Fibroblast of skin of abdomen (primary cell): ENCODE measurements around the gene TTC34. TPM values are rescaled to one million over a fixed set of nuclear protein-coding genes. Genes with fewer than 3 reads are reported as not detected.

Experiments used
- DNase-seq: peaks from one replicate; pipeline ENCODE4 v3.0.0-alpha.2; 2013
- polyA plus RNA-seq, 2 experiments: library from polyadenylated mRNA; unstranded; fragments of 120-200 nt; gene quantifications; one replicate each; pipeline ENCODE4 v1.2.1, GENCODE V29; 2013; ENCODE audit not compliant: insufficient read length in 2 of 2

TTC34 gene, protein sequence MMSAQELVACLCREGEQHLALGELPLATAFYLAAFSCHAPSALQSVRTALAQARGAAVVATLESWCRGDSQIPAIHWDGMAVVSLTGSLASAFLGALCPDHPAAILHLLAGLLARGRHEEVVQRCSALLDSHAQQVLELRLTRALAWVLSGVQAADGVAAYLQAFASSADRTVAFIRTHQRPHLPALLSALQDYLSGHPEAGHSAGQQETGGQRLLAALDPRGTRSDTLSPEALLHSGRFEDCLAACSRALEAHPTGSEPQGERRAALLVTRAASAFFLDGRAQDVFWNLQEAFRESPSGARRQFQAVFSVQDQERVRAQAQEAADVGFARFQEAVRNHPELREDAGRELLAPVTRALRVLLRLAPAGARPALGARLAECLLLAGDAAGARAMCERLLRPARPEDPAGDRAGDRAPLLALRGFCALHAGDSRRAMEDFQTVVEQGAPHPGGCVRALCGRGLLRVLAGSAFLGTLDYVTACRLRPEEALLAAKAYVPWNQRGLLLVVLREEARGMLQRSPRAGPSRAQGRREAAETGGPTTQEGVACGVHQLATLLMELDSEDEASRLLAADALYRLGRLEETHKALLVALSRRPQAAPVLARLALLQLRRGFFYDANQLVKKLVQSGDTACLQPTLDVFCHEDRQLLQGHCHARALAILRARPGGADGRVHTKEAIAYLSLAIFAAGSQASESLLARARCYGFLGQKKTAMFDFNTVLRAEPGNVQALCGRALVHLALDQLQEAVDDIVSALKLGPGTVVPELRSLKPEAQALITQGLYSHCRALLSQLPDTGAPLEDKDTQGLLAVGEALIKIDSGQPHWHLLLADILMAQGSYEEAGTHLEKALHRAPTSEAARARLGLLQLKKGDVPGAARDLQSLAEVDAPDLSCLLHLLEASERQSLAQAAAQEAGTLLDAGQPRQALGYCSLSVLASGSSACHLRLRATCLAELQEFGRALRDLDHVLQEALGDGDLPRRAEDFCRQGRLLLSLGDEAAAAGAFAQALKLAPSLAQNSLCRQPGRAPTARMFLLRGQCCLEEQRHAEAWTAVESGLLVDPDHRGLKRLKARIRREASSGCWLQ
- 0.05 TPM for polyA plus RNA-seq (2013, experiment 1 of 2; ENCODE audit: insufficient read length)
- polyA plus RNA-seq (2013, experiment 2 of 2; ENCODE audit: insufficient read length) = 0.07 TPM

DNA sequence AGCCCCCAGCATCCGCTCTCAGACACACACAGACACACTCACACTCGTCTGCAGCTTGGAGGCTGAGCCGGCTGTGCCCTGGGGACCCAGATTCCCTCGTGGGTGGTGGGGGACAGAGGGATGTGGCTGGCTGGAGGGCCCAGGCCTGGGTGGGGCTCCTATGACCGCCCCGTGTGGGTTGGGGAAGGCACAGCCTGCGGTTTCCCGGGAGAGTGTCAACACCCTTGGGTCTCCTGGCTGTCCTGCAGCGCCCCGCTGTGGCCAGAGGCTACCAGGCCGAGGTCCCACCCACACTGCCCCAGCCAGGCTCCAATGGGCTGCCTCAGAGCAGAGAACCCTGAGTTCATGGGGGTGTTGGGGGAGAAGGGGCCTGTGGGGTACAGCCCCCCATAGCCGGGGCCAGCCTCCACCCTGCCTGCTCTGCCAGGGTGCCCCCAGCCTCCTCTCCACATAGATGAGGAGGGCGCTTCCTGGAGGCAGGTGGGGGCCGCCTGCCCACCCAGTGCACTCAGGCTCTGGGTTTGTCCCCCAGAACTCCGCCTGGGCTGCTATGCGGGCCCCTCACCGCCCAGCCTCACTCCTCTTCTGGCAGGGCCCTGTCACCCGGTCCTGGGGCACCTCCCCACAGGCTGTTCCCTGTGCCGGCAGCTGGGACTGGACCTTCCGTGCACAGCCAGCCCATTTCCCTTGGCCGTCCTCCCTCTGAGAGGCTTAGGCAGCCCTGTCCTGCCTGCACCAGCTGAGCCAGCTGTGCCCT, at the start of gene TTC34:
Gene TTC34, minus strand, starts transcription at position 159 of the 757 bp plus-strand sequence. CDS start 866 bp downstream, outside the sequence.
- DNase-seq = no peak

DNA sequence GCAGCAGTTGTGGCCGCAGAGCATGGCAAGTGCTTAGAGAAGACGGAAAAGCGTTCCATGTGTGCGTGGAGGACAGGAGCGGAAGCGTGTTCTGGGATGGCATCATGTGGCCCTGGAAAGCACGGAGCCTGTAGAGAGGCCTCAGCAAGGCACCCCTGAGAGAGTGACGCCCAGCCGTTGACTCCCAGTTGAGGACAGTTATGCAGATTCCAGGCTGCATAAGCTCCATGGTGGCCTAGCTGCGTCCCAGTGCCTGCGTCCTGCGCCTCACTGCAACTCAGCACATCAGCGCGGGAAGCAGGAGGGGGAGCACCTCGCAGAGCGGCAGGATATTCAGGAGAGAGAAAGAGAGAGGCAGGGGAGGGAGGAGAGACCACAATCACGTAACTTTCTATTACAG, 49.0 kb upstream of the TTC34 start:
- DNase-seq = no peak

DNA sequence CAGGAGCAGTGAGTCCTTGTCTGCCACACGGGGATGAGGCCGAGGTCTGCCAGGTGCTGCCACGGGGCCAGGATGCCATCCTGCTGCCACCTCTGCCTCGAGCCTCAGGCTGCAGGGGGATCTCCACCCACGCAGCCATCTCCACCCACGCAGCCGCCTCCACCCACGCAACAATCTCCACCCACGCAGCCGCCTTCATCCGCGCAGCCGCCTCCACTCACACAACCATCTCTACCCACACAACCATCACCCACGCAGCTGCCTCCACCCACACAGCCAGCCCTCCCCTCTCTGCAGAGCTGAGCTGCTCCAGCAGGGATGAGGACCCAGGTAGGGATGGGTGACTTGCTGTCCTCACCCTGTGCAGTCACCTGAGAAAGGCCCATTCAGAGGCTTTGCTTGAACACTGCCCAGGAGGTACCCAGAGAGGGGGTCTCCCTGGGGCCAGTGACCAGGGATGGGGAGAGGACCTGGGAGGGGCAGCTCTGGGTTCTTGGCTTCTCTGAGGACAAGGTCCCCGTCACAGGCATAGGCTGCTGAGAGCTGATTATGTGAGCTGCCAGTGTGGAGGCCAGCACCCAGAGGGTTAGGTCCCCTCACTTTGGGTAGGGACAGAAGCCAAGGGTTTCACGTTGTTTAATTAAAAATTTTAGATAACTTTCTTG, 46.6 kb upstream of the TTC34 start:
- DNase-seq = no peak

DNA sequence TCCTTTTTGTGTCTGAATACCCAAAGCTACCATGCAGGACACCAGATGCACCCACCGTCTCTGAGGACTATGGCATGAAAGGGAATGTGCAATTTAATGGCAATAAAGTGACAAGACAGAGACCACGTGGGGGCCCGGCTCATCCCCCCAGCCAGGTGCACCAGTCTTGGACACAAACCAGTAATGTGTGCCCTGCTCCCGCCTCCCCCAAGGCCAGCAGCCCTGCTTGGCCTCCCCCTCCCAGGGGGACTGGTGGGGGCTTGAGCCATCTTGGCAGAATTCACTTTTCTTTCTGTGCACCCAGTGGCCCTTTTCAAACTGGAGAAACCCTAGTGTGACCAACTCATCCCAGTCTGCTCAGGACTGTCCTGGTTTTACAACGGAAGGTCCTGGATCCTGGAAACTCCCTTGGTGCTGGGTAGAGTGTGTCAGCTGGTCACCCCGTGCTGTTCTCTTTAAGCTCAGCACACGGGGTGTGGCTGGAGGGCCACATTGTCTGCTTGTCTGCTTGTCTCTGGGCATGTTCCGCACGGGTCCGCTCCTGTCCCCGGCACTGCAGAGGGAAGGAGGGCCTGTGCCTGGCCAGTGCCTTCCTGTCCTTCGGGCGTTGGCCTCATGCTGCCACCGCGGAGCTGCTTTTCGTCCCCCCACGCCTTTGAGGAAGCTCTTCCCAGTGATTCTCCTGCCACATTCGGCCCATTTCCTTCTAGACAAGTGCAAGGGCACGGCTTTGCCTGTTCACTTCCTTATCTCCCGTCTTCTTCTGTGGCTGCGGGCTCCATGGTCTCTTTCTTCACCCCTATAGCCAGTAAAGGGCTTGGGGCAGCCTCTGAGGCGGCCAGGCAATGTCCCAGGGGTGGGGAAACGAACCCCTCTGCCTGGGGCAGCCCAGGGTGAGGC, 45.8 kb upstream of the TTC34 start:
- no peak for DNase-seq

DNA sequence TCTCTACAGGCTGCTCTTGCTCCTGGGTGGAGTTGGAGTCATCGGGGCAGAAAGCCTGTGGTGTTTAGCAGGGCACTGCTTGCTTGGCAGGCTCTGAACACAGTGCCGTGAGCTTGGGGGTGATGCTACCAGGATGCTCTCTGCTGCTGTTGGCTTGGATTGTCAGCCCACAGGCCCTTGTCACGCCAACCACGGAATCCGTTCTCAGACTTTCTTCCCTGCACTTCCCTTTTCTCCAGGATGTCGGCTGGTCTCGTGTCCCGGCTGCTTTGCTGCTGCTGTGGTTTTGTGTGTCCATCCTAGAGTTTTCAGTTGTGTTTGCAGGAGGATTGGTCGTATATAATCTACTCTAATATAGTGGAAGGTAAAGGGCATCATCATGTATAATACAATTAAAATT, 44.4 kb upstream of the TTC34 start:
- DNase-seq = no peak

DNA sequence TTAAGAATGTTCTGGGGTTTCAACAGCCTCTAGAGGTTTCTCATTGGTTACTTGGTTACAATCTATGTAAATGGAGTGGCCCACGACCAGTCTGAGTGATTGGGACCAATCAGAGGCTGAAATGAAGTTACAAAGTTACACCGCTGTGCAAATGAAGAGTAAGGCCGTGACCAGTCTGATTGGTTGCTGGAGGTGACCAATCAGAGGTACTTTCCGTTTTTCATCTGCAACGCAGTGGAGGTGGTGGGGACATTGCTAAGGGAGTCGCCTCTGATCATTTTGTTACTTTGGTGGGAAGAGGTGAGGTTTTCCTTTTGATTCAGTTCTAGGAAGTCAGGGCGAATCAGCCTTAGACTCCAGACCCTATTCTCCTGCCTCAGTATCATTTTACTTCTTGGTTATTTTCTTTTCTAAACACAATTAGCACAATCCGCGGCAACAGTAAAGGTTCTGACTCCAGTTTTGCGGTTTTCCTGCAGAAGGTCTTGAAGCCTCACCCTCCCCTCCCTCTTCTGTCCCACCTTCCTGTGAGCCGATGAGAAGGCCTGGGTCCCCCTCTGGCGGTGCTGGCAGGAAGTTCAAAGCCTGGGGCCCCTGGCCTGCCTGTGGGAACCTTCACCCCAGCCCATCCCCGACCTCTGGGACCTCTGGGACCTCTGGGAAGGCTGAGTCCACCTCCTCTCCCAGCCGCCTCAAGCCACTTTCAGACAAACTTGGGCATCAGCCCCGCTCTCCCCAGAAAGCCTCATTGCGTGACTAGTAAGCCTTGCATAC, 38.7 kb upstream of the TTC34 start:
- no peak for DNase-seq

DNA sequence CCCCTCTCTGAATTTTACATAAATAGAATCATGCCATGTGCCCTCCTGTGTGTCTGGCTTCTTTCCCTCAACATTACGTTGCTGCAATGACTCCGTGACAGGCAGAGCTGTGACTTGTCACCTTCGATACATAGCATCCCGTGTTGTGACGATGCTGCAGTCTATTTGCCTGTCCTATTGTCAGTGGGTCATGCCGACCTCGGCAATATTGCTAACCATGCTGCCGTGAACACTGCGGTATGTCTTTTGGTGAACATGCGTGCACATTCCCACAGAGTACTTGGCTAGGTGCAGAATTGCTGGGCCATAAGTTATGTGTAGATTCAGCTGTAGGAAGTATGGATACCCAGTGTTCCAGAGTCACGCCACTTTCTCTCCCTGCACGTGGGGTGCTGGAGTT, 36.3 kb upstream of the TTC34 start:
- no peak for DNase-seq

DNA sequence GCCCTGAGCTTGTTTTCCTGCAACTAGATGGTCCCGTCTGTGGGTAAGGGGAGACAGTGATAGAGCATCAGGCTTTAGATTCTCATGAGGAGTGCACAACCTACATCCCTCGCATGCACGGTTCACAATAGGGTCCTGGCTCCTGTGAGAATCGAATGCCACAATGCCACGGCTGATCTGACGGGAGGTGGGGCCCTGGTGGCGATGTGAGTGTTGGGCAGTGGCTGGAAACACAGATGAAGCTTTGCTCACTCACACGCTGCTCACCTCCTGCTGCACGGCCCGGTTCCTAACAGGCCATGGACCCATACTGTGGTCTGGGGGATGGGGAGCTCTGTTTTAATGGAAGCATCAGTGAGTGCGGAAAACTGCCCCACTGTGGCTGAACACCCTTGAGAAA, 35.8 kb upstream of the TTC34 start:
- no peak for DNase-seq

DNA sequence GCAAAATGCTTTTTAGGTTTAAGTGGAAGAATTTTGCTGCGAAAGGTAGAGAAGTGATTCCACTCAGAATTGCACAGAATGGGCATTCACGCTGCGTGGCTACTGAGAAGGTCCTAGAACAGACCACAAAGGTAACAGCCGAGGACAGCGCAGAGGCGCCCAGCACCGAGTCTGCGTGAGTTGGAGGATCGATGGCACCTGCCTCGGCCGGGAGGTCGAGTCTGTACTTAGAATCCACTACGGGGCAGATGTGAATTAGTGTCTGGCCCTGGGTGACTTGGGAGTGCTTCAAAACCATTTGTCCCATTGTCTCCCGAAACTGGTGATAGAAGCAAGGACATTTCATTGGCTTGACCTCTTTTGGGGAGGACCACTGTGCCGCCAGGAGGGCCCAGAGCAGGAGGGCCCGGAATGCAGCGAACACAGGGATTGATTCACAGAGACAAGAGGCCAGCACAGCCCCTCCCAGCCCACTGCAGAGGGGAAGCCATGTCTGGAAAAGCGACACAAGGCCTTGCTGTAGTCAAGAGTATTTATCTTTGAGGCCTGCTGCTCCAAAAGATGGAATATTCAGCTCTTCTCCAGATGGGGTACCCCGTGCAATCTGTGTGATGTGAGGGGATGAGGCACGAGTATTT, 35.0 kb upstream of the TTC34 start:
- no peak for DNase-seq

DNA sequence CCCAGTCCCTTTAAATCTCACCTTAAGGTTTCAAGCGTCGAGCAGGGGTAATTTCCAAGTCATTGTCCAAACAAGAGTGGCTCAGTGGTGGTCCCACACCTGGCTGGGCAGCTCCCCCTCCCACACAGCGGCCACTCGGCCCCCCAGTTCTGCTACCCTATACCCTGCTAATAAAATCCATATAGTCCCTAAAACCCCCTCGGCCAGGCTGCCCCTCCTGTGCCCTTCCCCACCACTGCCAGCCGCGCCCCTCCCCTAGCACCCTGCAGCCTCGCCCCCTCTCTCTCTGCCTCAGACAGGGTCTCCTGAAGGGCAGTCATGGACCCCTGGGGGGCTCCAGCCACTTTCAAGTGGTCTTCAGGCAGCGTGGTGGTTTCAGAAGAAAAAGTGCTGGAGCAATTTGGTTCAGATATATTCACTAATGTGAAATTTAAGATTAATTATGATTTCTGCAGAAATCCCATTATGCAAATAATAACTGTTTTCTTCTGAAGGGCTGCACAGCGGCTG, 34.2 kb upstream of the TTC34 start:
- DNase-seq = no peak

DNA sequence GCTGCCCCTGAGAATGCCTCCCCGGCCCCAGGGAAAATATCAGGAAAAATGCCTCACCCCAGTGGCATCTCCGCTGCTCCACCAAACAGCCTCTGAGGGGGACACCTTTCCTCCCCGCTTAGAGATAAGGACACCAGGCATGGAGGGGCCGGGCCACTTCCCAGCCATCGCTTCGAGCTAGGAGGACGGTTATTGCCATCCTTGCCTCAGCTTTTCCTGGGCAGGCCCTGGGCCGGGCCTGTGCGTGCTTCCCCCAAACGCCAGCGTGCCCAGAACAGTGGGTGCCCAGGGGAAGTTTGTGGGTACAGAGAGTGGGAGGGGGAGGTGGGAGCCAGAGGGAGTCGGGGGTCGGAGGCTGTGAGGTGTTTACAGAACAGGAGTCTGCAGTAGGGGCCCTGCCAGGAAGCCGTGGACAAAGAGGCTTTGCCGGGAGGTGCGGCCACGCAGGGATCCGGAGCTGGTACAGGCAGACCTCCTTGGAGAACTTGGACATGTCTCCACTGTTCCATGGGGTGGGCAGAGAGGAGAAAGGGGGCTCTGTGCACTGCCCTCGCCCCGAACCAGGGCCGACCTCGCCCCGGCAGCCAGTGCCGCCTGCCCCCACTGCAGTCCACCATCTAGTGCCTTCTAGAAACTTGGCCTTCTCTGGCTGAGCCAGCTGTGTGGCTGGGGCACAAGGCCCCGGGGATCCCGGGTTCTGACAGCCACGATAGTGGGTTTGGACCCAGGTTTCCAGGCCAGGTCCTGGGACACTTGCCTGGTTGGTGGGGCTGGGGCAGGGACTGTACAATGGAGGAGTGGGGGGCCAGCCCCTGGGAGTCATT, 33.5 kb upstream of the TTC34 start:
- DNase-seq = no peak

DNA sequence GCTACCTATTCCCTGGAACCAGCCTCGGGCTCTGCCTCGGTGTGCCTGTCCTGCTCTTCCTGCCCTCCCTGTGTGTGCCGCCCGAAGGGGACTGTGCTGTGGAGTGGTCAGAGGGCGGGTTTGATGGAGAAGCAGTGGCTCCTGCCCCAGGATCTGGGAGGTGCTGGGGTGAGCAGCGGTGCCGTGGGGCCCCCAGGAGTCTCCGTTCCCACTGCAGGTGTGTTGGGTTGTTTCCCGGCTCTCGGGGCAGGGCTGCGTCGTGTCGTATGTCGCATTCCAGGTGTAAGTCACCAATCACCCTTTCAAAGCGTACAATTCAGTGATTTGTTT, 32.6 kb upstream of the TTC34 start:
- DNase-seq = no peak

DNA sequence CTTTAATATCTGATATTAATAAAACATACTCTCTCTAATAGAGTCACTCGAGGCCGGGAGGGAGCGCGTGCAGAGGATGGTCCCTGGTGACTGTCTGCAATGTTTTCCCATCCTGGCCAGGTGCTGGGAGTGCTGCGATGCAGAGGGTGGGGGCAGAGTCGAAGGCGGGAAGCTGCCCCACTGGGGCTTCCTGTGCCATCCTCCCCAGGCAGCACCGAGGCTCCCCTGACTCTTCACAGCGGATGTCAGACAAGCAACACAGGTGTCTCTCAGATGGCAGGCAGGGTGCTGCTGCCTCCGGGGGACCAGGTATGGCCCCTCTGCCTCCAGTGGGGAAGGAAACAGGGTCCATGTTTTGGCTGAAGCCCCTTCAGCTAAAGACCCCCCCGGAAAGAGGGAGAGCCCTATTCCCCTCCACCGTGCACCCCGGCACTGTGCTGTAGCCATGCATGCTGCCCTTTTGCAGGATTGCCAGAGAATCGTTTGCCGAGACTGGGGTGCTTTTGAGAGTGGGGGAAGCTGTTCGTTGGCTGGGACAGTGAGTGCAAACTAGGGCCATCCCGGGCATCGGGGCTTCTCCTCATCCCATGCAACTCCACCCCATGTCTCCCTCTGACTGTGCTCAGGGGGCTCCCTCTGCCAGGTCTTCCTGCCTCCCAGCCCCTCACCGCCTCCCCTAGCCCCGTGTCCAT, 32.1 kb upstream of the TTC34 start:
- no peak for DNase-seq

DNA sequence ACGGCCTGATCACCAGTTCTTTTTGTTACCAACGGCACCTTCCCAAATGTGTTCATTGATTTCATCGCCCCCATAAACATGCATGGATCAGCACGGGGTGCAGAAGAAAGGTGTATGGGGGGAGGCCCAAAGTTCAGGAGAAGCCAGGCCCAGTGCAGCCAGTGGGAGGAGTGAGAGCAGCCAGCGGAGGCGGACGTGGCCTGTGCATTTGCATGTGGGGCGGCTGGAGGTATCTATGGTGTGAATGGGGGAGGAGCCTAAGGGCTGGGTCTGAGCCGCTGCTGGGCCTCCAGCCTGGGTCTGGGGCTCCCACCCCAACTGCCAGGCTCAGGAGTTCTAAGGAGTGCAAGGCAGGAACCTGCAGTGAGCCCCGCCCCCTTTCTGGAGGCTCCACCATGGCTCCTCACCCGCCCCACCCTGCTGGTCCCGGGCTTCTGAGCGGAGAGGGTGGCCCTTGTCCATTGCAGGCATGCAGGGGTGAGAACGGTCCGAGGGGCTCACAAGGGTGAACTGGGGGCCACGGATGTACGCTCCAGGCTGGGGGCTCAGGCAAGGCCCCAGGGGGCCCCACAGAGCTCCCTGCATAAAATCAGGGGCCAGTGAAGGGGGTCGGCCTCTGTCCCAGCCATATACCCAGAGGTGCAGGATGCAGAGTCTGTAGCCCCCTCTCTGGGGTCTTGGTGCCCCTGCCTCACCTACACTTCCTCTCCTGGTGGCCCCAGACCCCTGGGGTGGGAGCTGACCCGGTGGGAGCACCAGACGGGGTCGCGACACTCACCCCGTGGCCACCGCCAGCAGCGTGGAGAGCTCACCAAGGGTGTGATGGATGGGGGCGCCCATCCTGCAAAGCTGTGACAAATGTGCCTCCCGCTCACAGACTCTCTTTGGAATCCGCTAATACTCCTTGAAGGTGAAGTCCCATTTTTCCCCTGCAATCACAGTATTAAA, 31.3 kb upstream of the TTC34 start:
- no peak for DNase-seq

DNA sequence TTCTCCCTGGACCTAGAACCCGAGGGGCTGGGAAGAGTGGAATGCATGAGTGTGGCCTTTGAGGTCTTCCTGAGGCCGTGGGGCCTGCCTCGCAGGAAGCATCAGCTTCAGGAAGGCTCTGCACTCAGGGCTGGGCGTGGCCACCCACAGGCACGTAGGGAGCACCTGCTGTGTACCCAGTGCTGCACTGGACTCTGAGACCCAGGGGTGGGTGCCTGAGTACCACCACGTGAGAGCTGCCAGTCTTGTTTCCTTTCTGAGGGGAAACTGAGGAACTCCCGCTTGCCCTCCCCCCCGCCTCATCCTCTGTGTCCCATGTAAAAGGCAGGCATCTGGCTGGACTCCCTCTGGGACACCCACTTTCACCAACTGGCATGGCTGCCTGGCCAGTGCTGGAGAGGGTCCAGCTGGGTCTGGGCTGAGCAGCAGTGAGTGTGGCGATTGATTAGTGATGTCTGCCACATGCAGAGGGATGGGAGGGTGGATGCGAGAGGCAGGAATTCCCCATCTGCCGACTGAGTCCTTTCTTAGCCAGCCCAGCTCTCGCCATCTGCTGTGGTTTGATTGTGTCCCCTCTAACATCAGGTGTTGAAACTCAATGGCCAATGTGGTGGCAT, 30.2 kb upstream of the TTC34 start:
- no peak for DNase-seq
